ENCODE data around the gene ATG9B. TPM values are rescaled to one million over a fixed set of nuclear protein-coding genes. Genes with fewer than 3 reads are reported as not detected.
A peak's percentile ranks its signal among the peaks of the same experiment; 100 is the strongest.

ATG9B gene
- total RNA-seq, 2 experiments from 2014 or later: 7.9 to 8.6 TPM

DNA sequence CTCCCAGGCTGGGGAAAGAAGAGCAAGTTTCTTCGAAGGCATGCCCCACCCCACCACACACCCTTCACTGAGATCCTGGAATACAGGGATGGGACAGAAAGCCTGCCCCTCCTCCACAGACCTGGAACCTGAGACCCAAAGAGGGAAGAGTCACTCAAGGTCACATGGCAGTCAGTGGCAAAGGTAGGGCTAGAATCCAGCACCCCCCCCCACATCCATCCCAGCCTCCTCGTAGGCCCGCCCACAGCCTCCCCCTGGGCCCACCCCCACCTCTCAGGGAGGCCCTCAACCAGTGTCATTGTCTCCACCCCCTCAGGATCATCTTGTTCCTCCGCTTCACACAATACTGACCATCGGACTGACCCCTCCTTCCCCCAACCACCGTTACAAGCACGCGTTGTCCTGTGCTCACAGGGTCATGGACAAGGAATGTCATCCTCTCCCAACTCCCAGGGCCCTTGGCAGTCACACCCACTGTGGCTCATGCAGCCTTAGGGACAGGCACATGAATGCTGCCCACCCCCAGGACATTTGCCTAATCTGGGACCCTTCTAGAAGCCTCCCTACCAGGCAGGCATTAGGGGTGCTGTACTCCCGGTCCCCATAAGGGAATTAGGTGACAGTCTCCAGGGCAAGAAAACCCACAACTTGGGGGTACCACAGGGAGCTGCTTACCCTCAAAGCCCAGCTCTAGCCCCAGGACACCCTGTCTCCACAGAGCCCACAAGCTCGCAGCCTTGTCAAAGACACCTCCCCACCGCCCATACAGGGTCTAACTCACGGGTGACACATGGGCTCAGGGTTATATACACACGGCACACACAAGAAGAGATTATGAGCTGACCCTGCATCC, 47.5 kb downstream of the ATG9B start:
- peaks cover 2% of the 10 kb centered on the region for H3K36me3 Mint-ChIP-seq (ENCODE audit: low read depth)
- H3K4me3 Mint-ChIP-seq: peak overlapping the region; percentile 46
- no peak overlapping the region for H3K27ac Mint-ChIP-seq
- POLR2A ChIA-PET: interaction anchor here (0.9 to 2.0 kb wide), 2 partner anchors 8 to 34 kb away, joined by 3 to 5 read pairs; no protein-coding TSS in a partner anchor
- peaks cover 29% of the 10 kb centered on the region for H3K4me1 Mint-ChIP-seq
- CTCF ChIA-PET: interaction anchor here (1.3 kb wide), 1 partner anchor 32 kb away, joined by 4 read pairs; no protein-coding TSS in a partner anchor
- peaks cover 45% of the 10 kb centered on the region for H3K27me3 Mint-ChIP-seq
- H3K9me3 Mint-ChIP-seq: no peaks in the 10 kb centered on the region
- DNase-seq: no peak

DNA sequence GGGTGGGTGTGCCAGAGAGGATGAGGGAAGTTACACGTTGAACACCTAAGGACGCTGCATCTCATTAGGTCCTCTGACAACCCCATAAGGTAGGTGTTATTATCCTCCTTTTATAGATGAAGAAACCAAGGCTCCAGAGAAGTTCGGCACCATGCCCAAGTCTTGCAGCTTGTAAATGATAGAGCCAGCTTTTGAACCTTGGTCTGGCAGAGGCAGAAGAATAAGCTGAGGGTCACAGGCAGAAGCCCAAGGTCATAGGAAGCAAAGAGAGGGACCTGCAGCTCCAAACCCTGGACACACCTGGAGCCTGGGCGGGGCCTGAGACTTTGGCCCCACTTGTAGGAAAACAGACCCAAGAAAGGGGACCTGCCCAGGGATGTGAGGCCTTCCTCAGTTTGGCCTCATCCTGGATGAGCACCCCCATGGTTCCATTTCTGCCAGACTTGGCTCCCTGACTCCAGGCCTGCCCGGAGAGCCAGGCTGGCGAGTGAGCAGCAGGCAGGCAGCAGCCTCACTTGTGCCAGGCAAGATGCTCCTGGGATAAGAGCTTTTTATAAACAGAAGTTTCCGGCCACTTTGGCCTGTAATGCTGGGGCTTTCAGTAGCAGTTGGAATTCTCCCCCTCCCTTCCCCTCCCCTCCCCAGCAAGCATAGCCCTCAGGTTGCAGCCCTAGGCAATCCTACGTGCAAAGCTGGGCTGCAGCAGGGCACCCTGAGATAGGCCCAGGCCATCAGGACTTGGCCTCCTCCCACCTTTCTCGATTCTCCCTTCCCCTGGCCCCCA, 48.6 kb downstream of the ATG9B start:
- Mint-ChIP-seq H3K27me3 (peaks cover 35% of the 10 kb centered on the region), H3K9me3 (no peaks in the 10 kb centered on the region), H3K4me1 (peaks cover 29% of the 10 kb centered on the region), H3K36me3 (ENCODE audit: low read depth) (peaks cover 2% of the 10 kb centered on the region), H3K4me3 (peak overlapping the region; percentile 64), H3K27ac (peak overlapping the region; percentile 22)
- ChIA-PET POLR2A (interaction anchor here (0.9 to 2.0 kb wide), 4 partner anchors 8 to 35 kb away, joined by 3 to 5 read pairs (median 4); no protein-coding TSS in a partner anchor), CTCF (interaction anchor here (0.6 to 2.1 kb wide), 7 partner anchors 9 to 309 kb away, joined by 3 to 6 read pairs (median 4); partner anchors contain the start of gene ABCB8)
- no peak for DNase-seq

DNA sequence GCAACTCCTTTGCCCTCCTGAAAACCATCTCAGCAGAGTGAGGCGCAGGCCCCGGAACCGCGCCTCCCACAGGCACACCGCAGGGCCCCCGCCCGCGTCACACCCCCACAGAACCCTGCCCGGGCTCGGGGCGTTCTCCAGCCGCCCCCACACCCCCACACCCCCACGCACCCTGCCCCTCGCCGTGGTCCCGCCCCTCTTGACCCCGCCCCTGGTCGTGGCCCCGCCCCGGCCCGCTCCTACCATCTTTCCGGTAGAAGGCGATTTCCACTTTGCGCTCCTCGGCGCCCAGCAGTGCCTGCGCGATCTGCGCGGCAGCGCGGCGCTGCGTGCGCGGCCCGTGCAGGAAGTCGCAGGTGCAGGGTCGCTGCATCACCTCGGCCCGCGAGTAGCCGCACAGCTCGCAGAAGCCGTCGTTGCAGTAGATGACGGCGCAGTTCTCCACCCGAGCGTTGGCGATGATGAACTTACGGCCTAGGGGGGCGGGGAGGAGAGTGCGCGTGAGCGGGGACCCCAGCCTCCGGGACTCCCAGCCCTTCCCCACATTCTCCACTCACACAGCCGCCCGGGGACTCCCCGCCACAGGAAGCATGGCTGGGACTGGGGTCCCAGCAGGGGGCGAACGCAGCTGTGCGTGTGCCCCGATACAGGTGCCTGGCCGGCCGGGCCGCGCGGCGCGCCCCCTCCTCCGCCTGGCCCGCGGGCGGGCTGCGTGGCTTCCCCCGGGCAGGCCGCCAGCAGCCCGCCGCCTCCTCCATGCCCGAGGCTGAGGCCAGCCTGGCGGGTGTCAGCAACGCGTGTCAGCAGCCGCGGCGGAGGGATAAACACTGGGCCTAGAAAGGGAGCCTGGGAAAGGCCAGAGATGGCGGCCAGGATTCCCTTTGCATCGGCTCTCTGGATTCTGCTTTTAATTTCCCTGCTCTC, 49.6 kb downstream of the ATG9B start:
- DNase-seq: peak; percentile 84
- Mint-ChIP-seq H3K9me3 (no peaks in the 10 kb centered on the region), H3K27me3 (peaks cover 26% of the 10 kb centered on the region), H3K4me3 (peak overlapping the region; percentile 83), H3K27ac (peak overlapping the region; percentile 68), H3K4me1 (peaks cover 29% of the 10 kb centered on the region), H3K36me3 (ENCODE audit: low read depth) (peaks cover 2% of the 10 kb centered on the region)
- CTCF ChIA-PET: interaction anchor here (1.0 to 2.1 kb wide), 6 partner anchors 10 to 44 kb away, joined by 4 to 6 read pairs (median 5); no protein-coding TSS in a partner anchor
- POLR2A ChIA-PET: interaction anchor here (0.6 to 2.0 kb wide), 6 partner anchors 9 to 81 kb away, joined by 3 to 5 read pairs (median 4); partner anchors contain the start of gene ABCB8

DNA sequence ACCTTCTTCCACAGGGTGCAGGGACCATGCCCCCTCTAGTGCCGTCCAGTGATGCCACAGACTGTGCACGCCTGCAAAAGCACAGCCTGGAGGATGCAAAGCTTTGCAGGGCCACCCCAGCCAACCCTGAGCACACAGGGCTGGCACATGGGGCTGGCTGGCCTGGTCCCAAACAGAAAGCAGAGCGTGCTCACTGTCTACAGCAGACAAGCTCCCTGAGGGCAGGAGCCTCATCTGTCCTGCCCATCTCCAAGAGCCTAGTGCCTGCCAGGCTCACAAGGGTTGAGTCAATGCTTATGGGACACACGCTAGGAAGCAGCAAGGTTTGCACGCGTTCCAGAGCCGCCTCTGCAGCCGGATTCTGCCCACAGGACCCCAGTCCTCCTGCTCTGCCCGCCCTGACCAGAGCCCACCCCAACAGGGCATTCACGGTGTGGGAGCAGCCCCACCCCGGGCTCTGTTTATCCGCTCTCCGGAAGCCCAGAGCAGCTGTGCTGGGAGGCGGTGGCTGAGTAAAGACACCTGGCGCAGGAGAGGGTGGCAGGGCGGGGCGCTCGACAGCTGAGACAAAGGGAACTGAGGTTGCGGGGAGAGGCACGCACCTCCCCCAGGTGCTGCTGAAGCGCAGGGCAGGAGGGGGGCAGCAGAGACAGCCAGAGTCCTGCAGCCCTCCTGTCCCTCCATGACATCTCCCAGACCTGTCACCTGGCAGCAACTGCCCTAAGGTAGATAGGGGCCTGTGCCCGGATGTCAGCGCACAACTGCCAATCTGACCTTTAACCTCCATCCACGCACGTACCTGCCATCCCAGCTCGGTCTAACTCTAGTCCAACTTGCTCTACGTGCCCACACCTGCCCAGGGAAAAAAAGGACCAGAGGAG, 50.5 kb downstream of the ATG9B start:
- peak; percentile 28 for DNase-seq
- H3K27me3 Mint-ChIP-seq: peaks cover 19% of the 10 kb centered on the region
- H3K4me3 Mint-ChIP-seq: peak overlapping the region; percentile 83
- CTCF ChIA-PET: interaction anchor here (1.4 to 2.1 kb wide), 5 partner anchors 10 to 45 kb away, joined by 4 to 7 read pairs (median 5); no protein-coding TSS in a partner anchor
- peaks cover 2% of the 10 kb centered on the region for H3K36me3 Mint-ChIP-seq (ENCODE audit: low read depth)
- H3K4me1 Mint-ChIP-seq: peaks cover 29% of the 10 kb centered on the region
- peak overlapping the region; percentile 60 for H3K27ac Mint-ChIP-seq
- no peaks in the 10 kb centered on the region for H3K9me3 Mint-ChIP-seq
- POLR2A ChIA-PET: interaction anchor here (0.6 to 1.3 kb wide), 4 partner anchors 9 to 80 kb away, joined by 3 to 4 read pairs (median 3); partner anchors contain the start of gene ABCB8

DNA sequence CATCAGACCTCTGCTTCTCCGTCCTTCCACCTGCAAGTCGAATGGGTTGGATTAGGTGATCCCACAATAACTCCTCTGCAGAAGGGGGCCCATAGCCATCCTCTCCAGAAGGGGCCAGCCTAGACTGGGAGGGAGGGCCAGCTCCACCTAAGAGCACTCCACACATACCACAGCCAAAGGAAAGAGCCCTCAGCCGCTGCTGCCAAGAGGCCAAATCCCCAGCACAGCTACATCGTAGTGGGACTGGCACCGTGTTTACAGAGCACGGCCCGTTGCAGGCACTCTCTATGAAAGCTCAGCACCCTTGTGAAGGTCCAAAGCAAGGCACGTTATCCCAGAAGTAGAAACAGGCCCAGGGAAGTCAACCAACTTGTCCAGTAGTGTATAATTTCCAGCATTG, 51.6 kb downstream of the ATG9B start:
- POLR2A ChIA-PET: interaction anchor here (1.2 kb wide), 1 partner anchor 11 kb away, joined by 3 read pairs; no protein-coding TSS in a partner anchor

DNA sequence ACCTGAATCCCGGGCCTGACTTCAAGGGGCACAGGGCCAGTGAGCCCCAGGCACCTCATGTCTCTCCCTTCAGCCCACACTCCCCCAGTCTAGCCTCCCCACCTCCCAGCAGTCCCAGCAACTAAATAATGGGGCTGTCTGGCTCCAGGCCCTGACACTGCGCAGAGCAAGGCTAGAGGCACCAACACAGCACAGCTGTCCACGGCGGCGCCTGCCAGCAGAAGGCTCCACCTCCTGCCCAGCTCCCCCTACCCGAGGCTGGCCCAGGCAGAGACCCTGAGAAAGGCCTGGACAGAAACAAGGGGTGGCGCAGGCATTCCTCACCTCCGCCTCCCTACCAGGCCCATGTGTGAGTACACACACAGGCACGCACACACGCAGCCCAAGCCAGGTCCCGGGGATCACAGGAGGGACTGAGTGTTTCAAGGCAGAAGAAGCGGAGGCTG, 52.2 kb downstream of the ATG9B start:
- DNase-seq: no peak
- CTCF ChIA-PET: interaction anchor here (1.5 to 2.0 kb wide), 2 partner anchors 9 to 12 kb away, joined by 5 to 7 read pairs; no protein-coding TSS in a partner anchor
- Mint-ChIP-seq H3K9me3 (no peaks in the 10 kb centered on the region), H3K4me3 (no peak overlapping the region), H3K4me1 (peaks cover 23% of the 10 kb centered on the region), H3K27ac (no peak overlapping the region), H3K27me3 (peaks cover 19% of the 10 kb centered on the region), H3K36me3 (ENCODE audit: low read depth) (peaks cover 2% of the 10 kb centered on the region)
- POLR2A ChIA-PET: no interaction called here

More for the DNA sequence above, 51.6 kb downstream of the ATG9B start:
- Mint-ChIP-seq H3K4me3 (no peak overlapping the region), H3K27ac (no peak overlapping the region), H3K27me3 (peaks cover 18% of the 10 kb centered on the region), H3K36me3 (ENCODE audit: low read depth) (peaks cover 2% of the 10 kb centered on the region), H3K4me1 (peaks cover 28% of the 10 kb centered on the region), H3K9me3 (no peaks in the 10 kb centered on the region)
- DNase-seq: no peak
- CTCF ChIA-PET: interaction anchor here (0.6 to 2.0 kb wide), 3 partner anchors 10 to 14 kb away, joined by 5 to 7 read pairs (median 5); no protein-coding TSS in a partner anchor

DNA sequence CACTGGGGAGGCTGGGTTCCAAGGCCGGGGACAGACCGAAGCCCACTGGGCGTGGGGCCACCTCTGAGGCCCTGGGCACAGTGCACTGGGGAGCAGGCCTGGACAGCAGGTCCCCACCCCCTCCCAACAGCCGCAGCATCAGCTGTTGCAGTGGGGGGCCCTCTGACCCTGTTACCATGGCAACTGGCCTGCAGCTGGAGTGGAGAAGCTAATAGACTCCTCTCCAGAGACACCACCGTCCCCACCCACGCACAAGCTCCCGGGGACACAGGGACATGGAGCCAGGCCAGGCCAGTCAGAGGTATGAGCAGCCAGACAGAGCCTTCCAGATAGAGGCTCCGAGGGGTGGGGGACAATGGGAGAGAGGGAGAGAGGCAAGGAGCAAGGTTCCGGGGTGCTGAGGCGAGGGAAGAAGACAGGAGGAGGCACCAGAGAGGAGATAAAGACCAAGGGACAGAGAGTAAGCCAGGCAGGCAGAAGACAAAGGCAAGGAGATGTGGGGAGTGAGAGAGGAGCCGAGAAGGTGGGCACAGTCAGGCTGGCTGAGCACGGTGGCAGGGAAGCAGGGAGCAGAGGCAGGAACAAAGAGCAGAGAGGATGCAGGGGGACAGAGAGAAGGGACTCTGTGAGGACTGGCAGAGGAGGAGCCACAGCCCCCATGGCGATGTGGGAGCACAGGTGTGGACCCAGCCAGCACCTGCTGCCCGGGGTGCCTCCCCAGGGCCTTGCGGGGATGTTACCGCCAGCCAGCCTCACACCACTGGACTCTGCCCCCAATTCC, 52.9 kb downstream of the ATG9B start:
- no peak for DNase-seq
- Mint-ChIP-seq H3K4me1 (peaks cover 20% of the 10 kb centered on the region), H3K27ac (no peak overlapping the region), H3K27me3 (peaks cover 18% of the 10 kb centered on the region), H3K4me3 (no peak overlapping the region), H3K36me3 (ENCODE audit: low read depth) (no peaks in the 10 kb centered on the region), H3K9me3 (no peaks in the 10 kb centered on the region)
- POLR2A ChIA-PET: no interaction called here
- CTCF ChIA-PET: interaction anchor here (1.2 kb wide), 1 partner anchor 47 kb away, joined by 5 read pairs; no protein-coding TSS in a partner anchor

DNA sequence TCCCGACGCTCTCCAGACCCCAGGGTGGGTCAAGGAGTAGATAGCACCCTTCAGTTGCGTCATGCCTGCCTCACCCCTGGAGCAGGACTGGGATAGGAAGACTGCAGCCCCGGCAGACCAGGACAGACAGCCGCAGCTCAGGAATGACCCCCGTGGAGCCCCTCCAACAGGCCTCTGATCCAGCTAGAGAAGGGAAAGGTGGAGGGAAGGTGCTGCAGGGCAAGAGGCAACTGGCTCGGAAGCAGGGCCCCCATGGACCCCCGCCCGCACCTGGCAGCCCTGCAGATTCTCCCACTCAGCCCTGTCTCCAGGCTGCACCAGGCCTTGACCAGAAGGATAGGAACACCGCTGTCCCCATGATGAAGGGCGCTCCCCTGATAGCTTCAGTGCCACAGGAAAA, 53.9 kb downstream of the ATG9B start:
- Mint-ChIP-seq H3K4me1 (peaks cover 18% of the 10 kb centered on the region), H3K4me3 (no peak overlapping the region), H3K27ac (no peak overlapping the region), H3K36me3 (ENCODE audit: low read depth) (no peaks in the 10 kb centered on the region), H3K27me3 (peaks cover 16% of the 10 kb centered on the region), H3K9me3 (no peaks in the 10 kb centered on the region)
- POLR2A ChIA-PET: no interaction called here
- no peak for DNase-seq
- CTCF ChIA-PET: interaction anchor here (1.2 kb wide), 1 partner anchor 48 kb away, joined by 5 read pairs; no protein-coding TSS in a partner anchor

DNA sequence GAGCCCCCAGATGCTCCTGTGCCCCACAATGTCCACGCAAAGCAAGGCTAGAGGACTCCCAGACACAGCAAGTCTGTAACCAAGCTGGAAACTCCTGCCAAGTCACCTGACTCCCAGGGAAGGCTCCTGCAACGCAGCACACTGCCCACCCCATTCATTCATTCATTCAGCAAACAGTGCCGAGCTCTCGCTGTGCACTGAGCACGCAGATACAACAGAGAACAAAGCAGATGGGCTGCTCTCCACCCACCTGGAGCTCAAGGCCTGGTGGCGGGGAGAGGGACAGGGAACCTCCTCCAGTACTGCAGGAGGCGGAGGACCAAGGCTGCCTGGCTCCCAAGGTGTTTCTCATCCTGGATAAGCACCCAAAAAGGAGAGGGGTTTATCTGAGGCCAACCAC, 54.8 kb downstream of the ATG9B start:
- Mint-ChIP-seq H3K4me1 (peaks cover 12% of the 10 kb centered on the region), H3K4me3 (no peak overlapping the region), H3K27me3 (peaks cover 16% of the 10 kb centered on the region), H3K36me3 (ENCODE audit: low read depth) (no peaks in the 10 kb centered on the region), H3K9me3 (no peaks in the 10 kb centered on the region), H3K27ac (no peak overlapping the region)
- no peak for DNase-seq
- CTCF ChIA-PET: interaction anchor here (1.2 to 2.3 kb wide), 3 partner anchors 11 to 19 kb away, joined by 3 to 7 read pairs (median 3); no protein-coding TSS in a partner anchor
- POLR2A ChIA-PET: interaction anchor here (0.9 to 1.1 kb wide), 2 partner anchors 25 to 38 kb away, joined by 3 to 4 read pairs; no protein-coding TSS in a partner anchor

DNA sequence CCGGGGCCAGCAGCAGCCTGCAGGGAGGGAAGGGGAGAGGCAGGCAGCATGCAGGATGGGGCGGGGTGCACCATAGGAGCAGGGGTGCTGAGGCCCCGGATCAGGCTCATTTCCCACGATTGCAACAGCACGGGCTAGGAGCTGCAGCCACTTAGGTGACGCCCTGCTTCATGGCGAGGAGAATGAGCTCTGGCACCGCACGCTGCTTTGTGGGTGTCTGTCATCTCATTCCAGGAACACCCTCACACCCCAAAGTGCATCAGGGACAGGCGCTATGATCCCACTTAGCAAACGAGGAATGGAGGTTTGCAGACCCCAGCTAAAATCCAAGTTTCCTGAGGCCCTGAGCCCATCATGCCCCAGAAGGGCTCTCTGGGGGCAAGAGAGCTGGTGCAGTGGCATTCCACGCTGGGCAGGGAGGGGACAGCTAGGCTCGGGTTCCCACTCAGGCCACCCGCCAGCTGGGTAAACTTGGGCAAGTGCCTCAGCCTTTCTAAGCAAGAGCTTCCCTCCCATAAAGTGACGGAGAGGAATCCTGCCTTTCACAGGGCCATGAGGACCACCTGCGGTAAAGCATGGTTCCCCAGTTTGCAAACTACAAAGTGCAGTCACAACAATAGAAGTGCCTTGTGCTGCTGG, 55.4 kb downstream of the ATG9B start:
- H3K36me3 Mint-ChIP-seq (ENCODE audit: low read depth): no peaks in the 10 kb centered on the region
- H3K4me3 Mint-ChIP-seq: no peak overlapping the region
- POLR2A ChIA-PET: interaction anchor here (0.9 to 1.1 kb wide), 2 partner anchors 26 to 39 kb away, joined by 3 to 4 read pairs; no protein-coding TSS in a partner anchor
- CTCF ChIA-PET: interaction anchor here (1.2 to 2.3 kb wide), 3 partner anchors 12 to 20 kb away, joined by 3 to 7 read pairs (median 3); no protein-coding TSS in a partner anchor
- H3K4me1 Mint-ChIP-seq: peaks cover 7% of the 10 kb centered on the region
- no peak overlapping the region for H3K27ac Mint-ChIP-seq
- no peak for DNase-seq
- peaks cover 16% of the 10 kb centered on the region for H3K27me3 Mint-ChIP-seq
- no peaks in the 10 kb centered on the region for H3K9me3 Mint-ChIP-seq
